Neuronal stem cell (in vitro differentiated cells): ENCODE results near the gene ZNF407.

Experiments
- DNase-seq: peaks from one replicate; pipeline ENCODE4 v3.0.0-alpha.2; 2013; ENCODE audit warnings: low spot score
- H2AFZ ChIP-seq: one replicate; pipeline ENCODE4 v1.6.1; 2013; ENCODE audit warnings: mild to moderate bottlenecking, low read length, inconsistent platforms
- H2AK5ac ChIP-seq: 2 replicates; pipeline ENCODE4 v1.6.1; 2013; ENCODE audit warnings: low read depth, mild to moderate bottlenecking, inconsistent platforms, low read length, moderate library complexity, mixed read lengths
- H2BK120ac ChIP-seq: 2 replicates; pipeline ENCODE4 v1.6.1; 2013; ENCODE audit warnings: low read depth, mild to moderate bottlenecking, inconsistent platforms, low read length, moderate library complexity, mixed read lengths
- H2BK12ac ChIP-seq: one replicate; pipeline ENCODE4 v1.6.1; 2013; ENCODE audit warnings: low read length, inconsistent platforms
- H2BK15ac ChIP-seq: 2 replicates; pipeline ENCODE4 v1.6.1; 2013; ENCODE audit warnings: mild to moderate bottlenecking, low read length, inconsistent platforms, mixed read lengths
- H2BK5ac ChIP-seq: one replicate; pipeline ENCODE4 v1.6.1; 2013; ENCODE audit warnings: inconsistent platforms, mild to moderate bottlenecking, low read length, moderate library complexity
- H3K14ac ChIP-seq: one replicate; pipeline ENCODE4 v1.6.1; 2013; ENCODE audit warnings: low read length, inconsistent platforms
- H3K18ac ChIP-seq: 2 replicates; pipeline ENCODE4 v1.6.1; 2013; ENCODE audit warnings: low read length, inconsistent platforms
- H3K23ac ChIP-seq: 2 replicates; pipeline ENCODE4 v1.6.1; 2013; ENCODE audit warnings: low read depth, mild to moderate bottlenecking, mixed read lengths, low read length, inconsistent platforms; ENCODE audit not compliant: poor library complexity
- H3K27ac ChIP-seq: replicated peaks from 3 replicates; pipeline ENCODE4 v1.5.1; 2013; ENCODE audit warnings: low read length, inconsistent platforms
- H3K27me3 ChIP-seq, 3 experiments: 2 replicates each; pipeline ENCODE4 v1.6.1; 2013; ENCODE audit warnings: low read length in 3 of 3, mild to moderate bottlenecking in 2 of 3, inconsistent platforms in 1 of 3, low read depth in 1 of 3, mixed read lengths in 1 of 3, moderate library complexity in 1 of 3; ENCODE audit not compliant: control insufficient read depth in 3 of 3, insufficient read depth in 3 of 3
- H3K36me3 ChIP-seq, 2 donors: replicated peaks in 1 of 2; 2 replicates each; pipeline ENCODE4 v1.6.1; 2013; ENCODE audit warnings: low read length in 2 of 2; ENCODE audit not compliant: control insufficient read depth in 2 of 2, insufficient read depth in 2 of 2
- H3K4ac ChIP-seq: 2 replicates; pipeline ENCODE4 v1.6.1; 2013; ENCODE audit warnings: inconsistent platforms, mild to moderate bottlenecking, low read length, moderate library complexity
- H3K4me1 ChIP-seq, 2 donors: 1 replicate in 1 of 2; 2 replicates in 1 of 2; pipeline ENCODE4 v1.6.1; 2013; ENCODE audit warnings: low read length in 2 of 2, low read depth in 1 of 2; ENCODE audit not compliant: control insufficient read depth in 2 of 2, insufficient read depth in 1 of 2
- H3K4me2 ChIP-seq: one replicate; pipeline ENCODE4 v1.6.1; 2013; ENCODE audit warnings: mild to moderate bottlenecking, low read length, inconsistent platforms; ENCODE audit not compliant: insufficient read depth, poor library complexity, severe bottlenecking
- H3K4me3 ChIP-seq, 2 donors: 2 replicates each; pipeline ENCODE4 v1.5.1; 2013; ENCODE audit warnings: low read length in 2 of 2, mild to moderate bottlenecking in 2 of 2, inconsistent platforms in 1 of 2, moderate library complexity in 1 of 2
- H3K79me1 ChIP-seq: one replicate; pipeline ENCODE4 v1.6.1; 2013; ENCODE audit warnings: low read depth, mild to moderate bottlenecking, inconsistent platforms, low read length, moderate library complexity
- H3K9ac ChIP-seq: one replicate; pipeline ENCODE4 v1.6.1; 2013; ENCODE audit warnings: mild to moderate bottlenecking, low read depth, low read length, inconsistent platforms; ENCODE audit not compliant: poor library complexity
- H3K9me3 ChIP-seq, 2 donors: replicated peaks in 1 of 2; 2 replicates each; pipeline versions ENCODE3 to v1.6.1; 2013; ENCODE audit warnings: low read length in 2 of 2, mild to moderate bottlenecking in 2 of 2, inconsistent platforms in 1 of 2, low read depth in 1 of 2, mixed read lengths in 1 of 2, moderate library complexity in 1 of 2; ENCODE audit not compliant: control insufficient read depth in 2 of 2, insufficient read depth in 1 of 2
- H4K8ac ChIP-seq: one replicate; pipeline ENCODE4 v1.6.1; 2013; ENCODE audit warnings: low read depth, mild to moderate bottlenecking, inconsistent platforms, low read length, moderate library complexity
- H4K91ac ChIP-seq: one replicate; pipeline ENCODE4 v1.6.1; 2013; ENCODE audit warnings: low read length, low read depth, mild to moderate bottlenecking, inconsistent platforms; ENCODE audit not compliant: poor library complexity
- WGBS, 2 donors: extraction: QIAGEN DNeasy Blood & Tissue Kit; methylation state at CpG; one replicate each; pipeline ENCODE4 v1.1.7; 2013; ENCODE audit warnings: missing lambda C conversion rate in 2 of 2, mixed read lengths in 1 of 2; ENCODE audit not compliant: insufficient read length in 2 of 2, insufficient replicate concordance in 1 of 2; ENCODE audit errors: extremely low coverage in 2 of 2; 5-methylcytosine and 5-hydroxymethylcytosine counted together

ZNF407 gene

DNA sequence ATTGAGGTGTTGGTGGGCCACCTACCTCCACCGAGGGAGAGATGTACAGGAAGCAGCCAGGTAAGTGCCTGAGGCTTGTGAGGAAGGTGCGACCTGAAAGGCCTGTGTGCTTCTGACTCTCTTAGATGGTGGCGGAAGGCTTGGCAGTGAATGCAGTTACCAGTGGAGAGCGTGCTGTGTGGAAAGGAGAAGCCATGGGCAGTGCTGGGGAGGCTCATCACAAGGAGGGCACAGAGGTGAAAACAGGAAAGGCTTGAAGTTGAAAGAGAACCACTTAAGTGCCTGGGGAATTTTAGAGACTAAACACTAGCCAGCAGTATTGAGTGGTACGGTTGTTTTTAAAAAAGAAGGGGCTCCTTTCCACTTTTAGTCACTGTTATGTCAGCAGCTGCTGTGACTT, 130.9 kb downstream of the ZNF407 start:
- Histone ChIP-seq H3K9ac (no peak overlapping the region), H3K4me1 (peaks cover 0 to under 1% of the 10 kb centered on the region in 2 donors), H2AK5ac (no peak overlapping the region), H3K4me3 (no peak overlapping the region), H3K4me2 (no peak overlapping the region), H2BK12ac (no peak overlapping the region), H4K91ac (no peak overlapping the region), H3K36me3 (peaks cover 0 to 2% of the 10 kb centered on the region in 2 donors), H2BK5ac (no peak overlapping the region), H3K18ac (peak overlapping the region; percentile 31), H3K79me1 (no peaks in the 10 kb centered on the region), H3K14ac (no peak overlapping the region), H4K8ac (no peak overlapping the region), H3K4ac (no peak overlapping the region), H2AFZ (no peak overlapping the region), H3K9me3 (no peaks in the 10 kb centered on the region), H3K27ac (no peak overlapping the region), H2BK120ac (no peak overlapping the region), H2BK15ac (no peak overlapping the region), H3K23ac (no peak overlapping the region), H3K27me3 (no peaks in the 10 kb centered on the region)
- no peak for DNase-seq
- WGBS, 2 donors: no CpG with 5 or more reads among the region's 5 CpGs

DNA sequence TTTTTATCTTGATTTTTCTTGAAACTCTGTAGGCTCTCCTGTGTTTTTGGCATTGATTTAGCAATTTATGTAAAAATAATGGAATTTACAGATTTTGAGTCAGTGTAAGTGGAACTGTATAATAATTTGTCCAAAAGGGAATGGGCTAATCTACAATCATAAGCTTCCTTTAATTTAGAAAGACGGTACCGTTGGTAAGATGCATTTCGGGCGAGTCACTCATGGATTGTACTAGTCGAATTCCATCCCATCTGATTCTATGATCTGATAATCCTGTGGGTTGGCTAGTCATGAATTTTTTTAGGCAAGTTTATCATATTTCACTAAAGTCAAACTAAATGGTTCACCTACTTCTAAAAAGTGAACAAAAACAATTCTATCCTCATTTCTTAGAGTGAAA, 133.4 kb downstream of the ZNF407 start:
- Histone ChIP-seq H3K4me3 (no peak overlapping the region), H4K91ac (no peak overlapping the region), H2BK120ac (no peak overlapping the region), H3K4ac (no peak overlapping the region), H3K27me3 (no peaks in the 10 kb centered on the region), H3K9me3 (no peaks in the 10 kb centered on the region), H3K4me2 (no peak overlapping the region), H2BK5ac (no peak overlapping the region), H3K23ac (no peak overlapping the region), H2BK12ac (no peak overlapping the region), H2BK15ac (no peak overlapping the region), H2AK5ac (no peak overlapping the region), H3K27ac (no peak overlapping the region), H3K79me1 (no peaks in the 10 kb centered on the region), H3K14ac (no peak overlapping the region), H3K36me3 (peaks cover 0 to 2% of the 10 kb centered on the region in 2 donors), H4K8ac (no peak overlapping the region), H3K18ac (no peak overlapping the region), H2AFZ (no peak overlapping the region), H3K9ac (no peak overlapping the region), H3K4me1 (peaks cover 0 to 4% of the 10 kb centered on the region in 2 donors)
- DNase-seq: no peak
- no CpG with 5 or more reads among the region's 5 CpGs for WGBS, 2 donors

DNA sequence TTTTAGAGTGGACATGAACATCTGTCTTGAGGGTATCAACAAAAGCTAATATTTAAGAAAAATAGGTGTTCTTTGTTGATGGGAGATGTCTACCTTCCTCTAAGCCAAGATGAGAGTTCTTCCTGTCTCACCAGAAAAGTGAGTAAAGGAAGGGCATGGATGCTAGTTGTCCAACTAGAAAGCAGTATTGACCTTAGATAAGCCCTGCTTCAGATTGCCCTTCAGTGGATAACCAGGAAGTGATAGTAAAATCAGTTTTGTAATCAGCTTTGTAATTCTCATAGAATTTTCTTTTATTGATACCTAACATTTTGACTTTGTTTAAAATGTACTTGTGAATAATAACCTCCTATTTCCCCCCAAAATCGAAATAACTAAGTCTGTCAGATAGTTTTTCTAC, 134.7 kb downstream of the ZNF407 start:
- Histone ChIP-seq H4K8ac (no peak overlapping the region), H2BK5ac (no peak overlapping the region), H3K9me3 (no peaks in the 10 kb centered on the region), H2BK120ac (no peak overlapping the region), H3K36me3 (peaks cover 0 to 2% of the 10 kb centered on the region in 2 donors), H2AFZ (no peak overlapping the region), H3K4me1 (peaks cover 0 to 4% of the 10 kb centered on the region in 2 donors), H4K91ac (no peak overlapping the region), H3K79me1 (no peaks in the 10 kb centered on the region), H3K23ac (no peak overlapping the region), H2BK15ac (no peak overlapping the region), H3K14ac (no peak overlapping the region), H3K9ac (no peak overlapping the region), H3K4me2 (no peak overlapping the region), H2BK12ac (no peak overlapping the region), H3K18ac (no peak overlapping the region), H2AK5ac (no peak overlapping the region), H3K27me3 (no peaks in the 10 kb centered on the region), H3K4ac (no peak overlapping the region), H3K27ac (no peak overlapping the region), H3K4me3 (no peak overlapping the region)
- WGBS, 2 donors: no CpG with 5 or more reads among the region's 1 CpG
- DNase-seq: no peak

DNA sequence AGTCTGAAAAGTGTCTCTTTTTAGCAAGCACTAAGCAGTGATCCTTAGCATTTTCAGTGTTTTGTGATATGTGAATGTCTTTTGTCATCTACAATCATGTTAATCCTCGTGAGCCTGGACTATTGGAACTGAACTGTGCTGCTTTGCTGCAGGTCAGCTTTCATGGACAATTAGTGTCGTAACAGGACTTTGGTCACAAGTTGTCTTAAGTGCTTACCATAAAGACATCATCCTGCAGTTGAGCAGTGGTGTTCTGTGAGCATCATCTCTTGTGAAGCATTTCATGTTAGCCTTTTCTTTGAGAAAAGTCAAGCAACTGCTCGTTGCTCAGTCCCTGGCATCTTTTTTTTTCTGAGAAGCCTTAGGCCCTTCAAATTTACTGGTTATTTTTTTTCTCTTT, 135.9 kb downstream of the ZNF407 start:
- Histone ChIP-seq H3K36me3 (no peaks in the 10 kb centered on the region), H3K9me3 (no peaks in the 10 kb centered on the region), H3K4ac (no peak overlapping the region), H3K23ac (no peak overlapping the region), H2AK5ac (no peak overlapping the region), H3K27ac (no peak overlapping the region), H3K4me3 (no peak overlapping the region), H4K8ac (no peak overlapping the region), H2BK120ac (no peak overlapping the region), H3K4me1 (peaks cover 0 to 4% of the 10 kb centered on the region in 2 donors), H3K14ac (no peak overlapping the region), H2BK15ac (no peak overlapping the region), H2AFZ (peak overlapping the region; percentile 61), H3K27me3 (no peaks in the 10 kb centered on the region), H2BK12ac (no peak overlapping the region), H4K91ac (no peak overlapping the region), H3K18ac (no peak overlapping the region), H3K9ac (no peak overlapping the region), H3K79me1 (no peaks in the 10 kb centered on the region), H3K4me2 (no peak overlapping the region), H2BK5ac (no peak overlapping the region)
- DNase-seq: no peak
- WGBS, 2 donors: no CpG with 5 or more reads among the region's 3 CpGs
